GM21737 (cell line): ENCODE data around the gene PCDHGC4.

ENCODE experiments used
- ATAC-seq: cut with Tn5 transposase; IDR thresholded peaks from one replicate; pipeline ENCODE4 v1.9.1; 2021; ENCODE audit warnings: mild to moderate bottlenecking, moderate library complexity; ENCODE audit not compliant: unreplicated experiment

The PCDHGC4 gene

DNA sequence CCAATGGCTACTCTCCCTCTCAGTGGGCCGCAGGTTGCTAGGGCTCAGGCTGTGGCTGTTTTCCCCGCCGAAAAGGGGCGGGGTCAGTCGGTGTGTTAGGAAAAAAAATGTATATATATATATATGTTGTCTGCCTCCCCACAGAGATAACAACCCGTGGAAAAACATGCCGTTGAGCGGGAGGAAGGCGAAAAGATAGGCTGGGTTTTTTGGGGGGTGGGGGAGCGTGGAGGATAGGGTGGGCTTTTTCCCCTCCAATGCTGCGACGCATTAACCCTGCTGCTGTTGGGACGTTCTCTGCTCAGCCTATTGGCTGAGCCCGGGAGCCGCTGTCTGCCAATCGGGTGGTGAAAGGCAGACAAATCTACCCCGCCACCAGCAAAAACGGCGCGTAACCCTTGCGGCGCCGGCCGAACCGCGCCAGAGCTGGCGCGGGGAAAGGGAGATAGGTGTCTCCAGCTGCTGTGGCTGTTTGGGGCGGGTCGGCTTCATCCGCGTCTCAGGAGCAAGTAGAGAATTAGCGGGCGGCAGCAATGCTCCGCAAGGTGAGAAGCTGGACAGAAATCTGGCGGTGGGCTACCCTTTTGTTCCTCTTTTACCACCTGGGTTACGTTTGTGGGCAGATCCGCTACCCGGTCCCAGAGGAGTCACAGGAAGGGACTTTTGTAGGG is at the start of gene PCDHGC4:
Gene PCDHGC4, plus strand, starts transcription at position 390 of the 671 bp plus-strand sequence. Its CDS starts 144 bp downstream, at position 534.
- ATAC-seq: no peak

DNA sequence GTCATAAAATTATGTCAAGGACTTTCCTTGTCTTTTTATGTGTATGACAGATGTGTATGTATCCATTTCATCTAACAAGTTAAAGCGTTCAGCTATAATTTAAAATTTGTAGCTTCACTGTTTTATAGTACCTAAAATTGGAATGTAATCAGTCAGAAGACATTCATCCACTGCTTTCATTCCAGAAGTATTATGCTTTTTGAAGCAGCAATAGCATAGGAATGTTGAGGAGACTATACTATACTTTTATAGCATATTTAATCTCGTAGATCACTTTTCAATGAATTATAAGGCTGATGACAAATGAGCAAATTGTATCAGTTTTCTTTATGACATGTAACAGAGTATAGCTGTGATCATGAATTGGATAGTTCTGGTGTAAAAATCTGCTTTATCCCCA is 47.6 kb upstream of the PCDHGC4 start:
- no peak for ATAC-seq

DNA sequence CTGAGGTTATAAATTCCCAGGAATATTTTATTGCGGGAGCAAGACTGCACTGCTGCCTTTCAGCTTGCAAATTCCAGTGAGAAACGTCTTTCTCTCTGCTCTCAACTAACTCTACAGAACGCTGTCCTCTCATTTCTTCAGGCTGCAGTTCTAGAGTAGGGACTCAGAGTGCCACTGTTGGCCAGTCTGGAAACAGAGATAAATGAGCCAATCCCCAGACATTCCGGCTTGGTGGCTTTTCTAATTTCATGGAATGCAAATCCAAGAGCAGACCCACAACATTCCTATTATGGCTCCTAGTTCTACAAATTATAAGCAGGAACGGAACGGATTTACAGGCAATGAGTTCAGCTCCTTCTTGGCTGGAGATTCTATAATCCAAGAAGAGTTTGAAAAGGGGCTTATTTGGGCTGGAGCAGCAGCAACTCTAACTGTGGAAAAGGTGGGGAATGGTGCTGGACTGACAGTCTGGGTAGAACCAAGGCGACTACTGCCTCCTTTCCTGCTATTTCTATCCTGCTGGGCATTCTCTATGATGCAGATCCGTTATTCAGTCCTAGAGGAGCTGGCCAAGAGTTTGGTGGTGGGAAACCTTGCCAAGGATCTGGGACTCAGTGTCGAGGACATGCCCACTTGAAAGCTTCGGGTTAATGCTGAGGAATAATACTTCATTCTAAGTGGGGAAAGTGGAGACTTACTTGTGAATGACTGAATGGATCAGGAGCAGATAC is 45.3 kb upstream of the PCDHGC4 start:
- no peak for ATAC-seq

DNA sequence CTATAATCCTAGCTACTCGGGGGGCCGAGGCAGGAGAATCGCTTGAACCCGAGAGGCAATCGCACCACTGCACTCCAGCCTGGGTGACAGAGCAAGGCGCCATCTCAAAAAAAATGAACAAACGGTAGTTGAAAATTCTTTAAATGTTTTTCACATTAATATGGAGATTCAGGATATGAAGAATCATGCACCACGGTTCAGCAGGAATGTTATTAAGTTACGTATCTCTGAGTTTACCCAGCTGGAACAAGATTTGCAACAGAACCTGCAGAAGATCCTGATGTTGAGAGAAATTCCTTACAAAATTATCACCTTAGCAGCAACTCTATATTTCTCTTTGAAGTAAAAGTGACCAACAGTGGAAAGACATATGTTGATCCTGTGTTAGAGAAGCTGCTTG is 44.5 kb upstream of the PCDHGC4 start:
- ATAC-seq: no peak

DNA sequence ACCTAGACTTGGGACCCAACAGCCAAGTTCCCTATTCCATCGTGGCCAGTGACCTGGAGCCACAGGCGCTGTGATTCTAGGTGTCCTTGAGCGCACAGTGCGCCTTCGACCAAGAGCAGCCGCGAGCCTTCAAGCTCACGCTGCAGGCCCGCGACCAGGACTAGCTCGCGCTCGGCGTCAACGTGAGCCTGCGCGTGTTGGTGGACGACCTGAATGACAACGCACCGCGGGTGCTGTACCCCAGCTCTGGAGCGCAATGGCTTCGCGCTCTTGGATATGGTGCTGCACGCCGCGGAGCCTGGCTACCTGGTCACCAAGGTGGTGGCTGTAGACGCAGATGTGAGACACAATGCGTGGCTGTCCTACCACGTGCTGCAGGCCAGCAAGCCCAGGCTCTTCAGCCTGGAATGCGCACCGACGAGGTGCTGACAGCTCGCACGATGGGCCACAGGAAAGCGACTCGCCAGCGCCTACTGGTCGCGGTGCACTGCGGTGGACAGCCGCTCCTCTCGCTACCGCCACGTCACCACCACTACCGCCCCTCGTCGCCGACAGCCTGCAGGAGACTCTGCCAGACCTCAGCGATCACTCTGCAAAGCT is 43.2 kb upstream of the PCDHGC4 start:
- ATAC-seq: no peak

DNA sequence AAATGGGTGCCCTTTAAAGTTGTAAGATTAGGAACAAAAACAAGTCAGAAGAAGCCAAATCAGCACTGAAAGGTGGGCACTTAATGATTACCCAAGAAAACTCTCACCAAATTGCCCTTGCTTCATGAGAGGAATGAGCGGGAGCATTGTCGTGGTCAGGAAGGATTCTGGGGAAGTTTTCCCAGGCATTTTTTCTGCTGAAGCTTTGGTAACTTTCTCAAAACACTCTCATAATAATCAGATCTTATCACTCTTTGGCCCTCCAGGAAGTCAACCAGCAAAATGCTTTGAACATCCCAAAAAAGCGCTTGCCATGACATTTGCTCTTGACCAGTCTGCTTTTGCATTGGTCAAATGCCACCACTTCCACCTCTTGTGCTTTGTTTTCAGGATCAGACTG is 19.5 kb upstream of the PCDHGC4 start:
- no peak for ATAC-seq

DNA sequence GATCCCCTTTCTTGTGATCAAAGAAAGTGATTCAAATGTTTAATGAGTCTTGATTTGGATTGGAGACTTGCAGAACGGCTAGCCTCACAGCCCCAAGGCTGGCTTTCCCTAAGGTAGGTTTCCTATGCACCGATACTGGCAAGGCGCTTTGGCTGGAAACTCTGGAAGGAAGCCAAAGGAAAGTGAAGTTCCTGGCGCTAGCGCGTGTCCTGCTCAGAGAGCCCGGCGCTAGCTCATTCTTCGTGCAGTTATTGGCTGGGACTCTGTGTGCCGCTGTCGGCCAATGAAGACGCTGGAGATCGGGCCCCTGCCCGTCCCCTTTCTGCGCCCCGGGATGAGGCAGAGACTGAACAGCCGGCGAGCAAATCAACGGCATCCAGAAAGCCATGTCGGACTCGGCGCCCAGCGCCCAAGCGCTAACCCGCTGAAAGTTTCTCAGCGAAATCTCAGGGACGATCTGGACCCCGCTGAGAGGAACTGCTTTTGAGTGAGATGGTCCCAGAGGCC is 9.2 kb upstream of the PCDHGC4 start, which contains the start of gene PCDHGC3:
Gene PCDHGC3, plus strand, starts transcription at position 342 of the 507 bp plus-strand sequence. Its CDS starts 151 bp downstream, at position 493.
- peak; percentile 98 for ATAC-seq

DNA sequence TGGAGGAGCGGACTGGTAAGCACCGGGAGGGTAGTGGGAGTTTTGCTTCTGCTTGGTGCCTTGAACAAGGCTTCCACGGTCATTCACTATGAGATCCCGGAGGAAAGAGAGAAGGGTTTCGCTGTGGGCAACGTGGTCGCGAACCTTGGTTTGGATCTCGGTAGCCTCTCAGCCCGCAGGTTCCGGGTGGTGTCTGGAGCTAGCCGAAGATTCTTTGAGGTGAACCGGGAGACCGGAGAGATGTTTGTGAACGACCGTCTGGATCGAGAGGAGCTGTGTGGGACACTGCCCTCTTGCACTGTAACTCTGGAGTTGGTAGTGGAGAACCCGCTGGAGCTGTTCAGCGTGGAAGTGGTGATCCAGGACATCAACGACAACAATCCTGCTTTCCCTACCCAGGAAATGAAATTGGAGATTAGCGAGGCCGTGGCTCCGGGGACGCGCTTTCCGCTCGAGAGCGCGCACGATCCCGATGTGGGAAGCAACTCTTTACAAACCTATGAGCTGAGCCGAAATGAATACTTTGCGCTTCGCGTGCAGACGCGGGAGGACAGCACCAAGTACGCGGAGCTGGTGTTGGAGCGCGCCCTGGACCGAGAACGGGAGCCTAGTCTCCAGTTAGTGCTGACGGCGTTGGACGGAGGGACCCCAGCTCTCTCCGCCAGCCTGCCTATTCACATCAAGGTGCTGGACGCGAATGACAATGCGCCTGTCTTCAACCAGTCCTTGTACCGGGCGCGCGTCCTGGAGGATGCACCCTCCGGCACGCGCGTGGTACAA is 8.5 kb upstream of the PCDHGC4 start:
- peak; percentile 14 for ATAC-seq

DNA sequence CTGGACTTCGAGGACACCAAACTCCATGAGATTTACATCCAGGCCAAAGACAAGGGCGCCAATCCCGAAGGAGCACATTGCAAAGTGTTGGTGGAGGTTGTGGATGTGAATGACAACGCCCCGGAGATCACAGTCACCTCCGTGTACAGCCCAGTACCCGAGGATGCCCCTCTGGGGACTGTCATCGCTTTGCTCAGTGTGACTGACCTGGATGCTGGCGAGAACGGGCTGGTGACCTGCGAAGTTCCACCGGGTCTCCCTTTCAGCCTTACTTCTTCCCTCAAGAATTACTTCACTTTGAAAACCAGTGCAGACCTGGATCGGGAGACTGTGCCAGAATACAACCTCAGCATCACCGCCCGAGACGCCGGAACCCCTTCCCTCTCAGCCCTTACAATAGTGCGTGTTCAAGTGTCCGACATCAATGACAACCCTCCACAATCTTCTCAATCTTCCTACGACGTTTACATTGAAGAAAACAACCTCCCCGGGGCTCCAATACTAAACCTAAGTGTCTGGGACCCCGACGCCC is 7.7 kb upstream of the PCDHGC4 start:
- ATAC-seq: no peak

DNA sequence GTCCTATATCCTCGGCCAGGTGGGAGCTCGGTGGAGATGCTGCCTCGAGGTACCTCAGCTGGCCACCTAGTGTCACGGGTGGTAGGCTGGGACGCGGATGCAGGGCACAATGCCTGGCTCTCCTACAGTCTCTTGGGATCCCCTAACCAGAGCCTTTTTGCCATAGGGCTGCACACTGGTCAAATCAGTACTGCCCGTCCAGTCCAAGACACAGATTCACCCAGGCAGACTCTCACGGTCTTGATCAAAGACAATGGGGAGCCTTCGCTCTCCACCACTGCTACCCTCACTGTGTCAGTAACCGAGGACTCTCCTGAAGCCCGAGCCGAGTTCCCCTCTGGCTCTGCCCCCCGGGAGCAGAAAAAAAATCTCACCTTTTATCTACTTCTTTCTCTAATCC is 7.0 kb upstream of the PCDHGC4 start:
- no peak for ATAC-seq

DNA sequence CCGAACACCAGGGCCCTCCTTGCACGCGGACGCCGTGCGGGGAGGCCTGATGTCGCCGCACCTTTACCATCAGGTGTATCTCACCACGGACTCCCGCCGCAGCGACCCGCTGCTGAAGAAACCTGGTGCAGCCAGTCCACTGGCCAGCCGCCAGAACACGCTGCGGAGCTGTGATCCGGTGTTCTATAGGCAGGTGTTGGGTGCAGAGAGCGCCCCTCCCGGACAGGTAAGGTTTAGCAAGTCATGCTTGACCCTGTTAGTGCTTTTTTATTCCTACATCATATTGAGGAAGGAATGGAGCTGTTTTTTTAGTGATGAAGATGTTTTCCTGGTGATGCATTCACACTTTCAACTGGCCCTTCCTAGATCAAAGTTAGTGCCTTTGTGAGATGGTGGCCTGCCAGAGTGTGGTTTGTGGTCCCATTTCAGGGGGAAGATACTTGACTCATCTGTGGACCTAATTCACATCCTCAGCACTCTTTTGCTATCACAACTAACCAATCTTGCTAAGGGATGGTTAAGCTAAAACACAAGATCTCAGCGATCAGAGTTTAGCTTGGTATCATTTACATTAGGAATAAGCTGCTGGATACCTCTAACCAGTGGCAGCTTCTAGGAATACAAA is 6.4 kb upstream of the PCDHGC4 start:
- ATAC-seq: no peak

DNA sequence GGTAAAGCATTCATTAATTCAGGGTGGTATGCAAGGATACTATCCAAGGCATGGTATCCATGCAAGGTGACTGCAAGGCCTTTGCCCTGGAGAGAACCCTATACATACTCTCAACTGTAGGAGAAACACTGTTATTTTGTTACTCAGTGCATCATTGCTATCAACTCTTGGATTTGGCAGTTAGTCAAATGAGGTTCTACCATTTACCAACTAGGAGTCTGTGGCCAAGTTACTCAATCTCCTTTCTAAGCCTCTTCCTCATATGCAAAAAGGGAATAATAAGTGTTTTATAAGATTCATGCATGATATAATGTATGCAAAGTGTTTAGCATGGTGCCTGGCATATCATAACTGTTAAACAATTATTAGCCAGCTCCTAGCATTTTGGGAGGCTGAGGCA is 5.1 kb upstream of the PCDHGC4 start:
- ATAC-seq: no peak

DNA sequence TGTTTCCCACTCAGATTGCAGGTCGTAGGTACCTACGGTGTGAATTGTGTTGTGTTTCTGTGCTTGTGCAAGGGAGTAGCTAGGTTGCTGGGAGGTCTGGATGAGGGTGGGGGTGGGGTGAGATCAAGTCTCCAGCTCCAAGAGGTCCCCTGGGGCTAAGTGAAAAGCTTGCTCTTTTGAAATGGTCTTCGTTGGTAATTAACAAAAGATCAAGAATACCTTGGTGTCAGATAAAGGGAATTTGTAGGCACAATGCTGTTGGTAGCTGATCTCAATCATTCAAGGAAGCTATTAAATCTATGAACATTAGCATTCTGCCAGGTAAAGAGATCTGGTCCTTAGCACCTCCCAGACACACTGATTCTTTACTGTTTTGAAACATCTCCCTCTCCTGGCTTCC is 928 bp upstream of the PCDHGC4 start:
- no peak for ATAC-seq

DNA sequence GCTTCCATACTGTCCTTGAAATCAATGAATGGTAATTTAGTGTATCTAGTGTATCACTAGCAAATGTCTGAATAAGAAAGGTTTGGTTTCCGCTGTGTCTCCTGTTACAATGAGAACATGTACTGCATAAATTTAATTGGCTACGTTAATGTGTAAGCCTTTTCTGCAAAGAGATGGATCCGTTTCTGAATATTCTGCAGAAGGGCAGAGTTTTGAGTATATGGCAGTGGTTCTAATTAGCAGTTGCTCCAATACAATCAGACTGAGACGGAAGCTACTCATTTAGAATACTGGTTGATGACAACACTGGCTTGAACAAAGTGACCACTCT is 555 bp upstream of the PCDHGC4 start:
- ATAC-seq: no peak

DNA sequence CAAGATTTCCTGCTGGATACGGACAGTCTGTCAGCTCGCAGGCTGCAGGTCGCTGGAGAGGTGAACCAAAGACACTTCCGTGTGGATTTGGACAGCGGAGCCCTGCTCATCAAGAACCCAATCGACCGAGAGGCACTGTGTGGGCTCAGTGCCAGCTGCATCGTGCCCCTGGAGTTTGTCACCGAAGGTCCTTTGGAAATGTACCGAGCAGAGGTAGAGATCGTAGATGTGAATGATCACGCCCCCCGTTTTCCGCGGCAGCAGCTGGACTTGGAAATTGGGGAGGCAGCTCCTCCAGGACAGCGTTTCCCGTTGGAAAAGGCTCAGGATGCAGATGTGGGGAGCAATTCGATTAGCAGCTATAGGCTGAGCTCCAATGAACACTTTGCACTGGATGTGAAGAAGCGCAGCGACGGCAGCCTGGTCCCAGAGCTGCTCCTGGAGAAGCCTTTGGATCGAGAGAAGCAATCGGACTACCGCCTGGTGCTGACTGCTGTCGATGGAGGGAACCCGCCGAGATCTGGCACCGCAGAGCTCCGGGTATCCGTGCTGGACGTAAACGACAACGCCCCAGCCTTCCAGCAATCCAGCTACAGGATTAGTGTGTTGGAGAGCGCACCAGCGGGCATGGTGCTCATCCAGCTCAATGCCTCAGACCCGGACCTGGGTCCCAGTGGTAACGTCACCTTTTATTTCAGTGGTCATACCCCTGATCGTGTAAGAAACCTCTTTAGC is 658 bp downstream of the PCDHGC4 start:
- ATAC-seq: no peak

DNA sequence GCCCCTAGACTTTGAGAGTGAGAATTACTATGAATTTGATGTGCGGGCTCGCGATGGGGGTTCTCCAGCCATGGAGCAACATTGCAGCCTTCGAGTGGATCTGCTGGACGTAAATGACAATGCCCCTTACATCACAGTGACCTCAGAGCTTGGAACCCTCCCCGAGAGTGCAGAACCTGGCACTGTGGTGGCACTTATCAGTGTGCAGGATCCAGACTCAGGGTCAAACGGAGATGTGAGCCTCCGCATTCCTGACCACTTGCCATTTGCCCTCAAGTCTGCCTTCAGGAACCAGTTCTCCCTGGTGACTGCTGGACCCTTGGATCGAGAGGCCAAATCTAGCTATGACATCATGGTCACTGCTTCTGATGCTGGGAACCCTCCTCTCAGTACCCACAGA is 1.3 kb downstream of the PCDHGC4 start:
- no peak for ATAC-seq

DNA sequence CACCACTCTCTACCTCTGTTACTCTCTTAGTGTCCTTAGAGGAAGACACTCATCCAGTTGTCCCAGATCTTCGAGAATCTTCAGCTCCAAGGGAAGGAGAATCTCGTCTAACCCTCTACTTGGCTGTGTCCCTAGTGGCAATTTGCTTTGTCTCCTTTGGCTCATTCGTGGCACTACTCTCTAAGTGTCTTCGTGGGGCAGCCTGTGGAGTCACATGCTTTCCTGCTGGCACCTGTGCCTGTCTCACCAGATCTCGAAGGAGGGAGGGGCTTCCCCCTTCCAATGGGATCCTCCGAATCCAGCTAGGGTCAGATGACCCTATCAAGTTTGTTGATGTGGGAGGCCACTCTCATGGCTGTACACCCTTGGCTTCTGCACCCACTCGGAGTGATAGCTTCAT is 2.3 kb downstream of the PCDHGC4 start:
- ATAC-seq: no peak

DNA sequence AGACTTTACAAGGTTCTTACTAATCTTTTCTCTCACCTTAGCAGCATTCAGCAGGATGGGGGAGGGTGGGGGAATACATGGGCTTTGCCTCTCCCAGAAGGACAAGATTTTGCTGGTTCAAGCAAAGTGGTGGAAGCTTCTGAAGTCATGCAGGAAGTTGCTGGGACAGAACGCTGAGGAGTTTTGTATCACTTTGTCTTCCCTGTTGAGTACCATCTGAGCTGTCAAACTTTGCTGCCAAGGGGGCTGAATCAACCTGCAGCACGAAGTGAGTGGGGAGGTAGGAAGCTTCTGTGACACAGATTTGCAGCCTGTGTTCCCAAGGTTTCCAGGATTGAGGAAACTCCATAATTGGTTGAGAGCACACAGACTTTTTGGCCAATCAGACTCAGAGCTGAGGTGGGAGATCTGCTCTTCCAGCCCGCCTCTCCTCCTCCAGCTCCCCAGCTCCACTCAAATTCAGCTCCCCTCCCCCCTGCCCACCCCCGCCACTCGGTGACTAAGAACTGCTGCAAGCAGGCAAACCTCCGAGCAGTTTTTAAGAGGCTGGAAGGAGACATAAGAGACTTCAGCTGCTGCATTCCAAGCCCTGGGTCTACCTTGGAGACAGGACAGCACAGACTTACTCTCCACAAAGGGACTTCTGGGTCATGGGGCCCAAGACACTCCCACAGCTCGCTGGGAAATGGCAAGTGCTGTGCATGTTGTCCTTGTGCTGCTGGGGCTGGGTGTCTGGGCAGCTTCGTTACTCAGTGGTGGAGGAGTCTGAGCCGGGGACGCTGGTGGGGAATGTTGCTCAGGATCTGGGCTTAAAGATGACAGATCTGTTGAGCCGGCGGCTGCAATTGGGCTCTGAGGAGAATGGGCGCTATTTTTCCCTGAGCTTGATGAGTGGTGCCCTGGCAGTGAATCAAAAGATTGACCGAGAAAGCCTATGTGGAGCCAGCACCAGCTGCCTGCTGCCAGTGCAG is 4.0 kb downstream of the PCDHGC4 start, which contains the start of gene PCDHGC5:
Gene PCDHGC5, plus strand, starts transcription at position 491 of the 971 bp plus-strand sequence. Its CDS starts 160 bp downstream, at position 651.
- no peak for ATAC-seq

DNA sequence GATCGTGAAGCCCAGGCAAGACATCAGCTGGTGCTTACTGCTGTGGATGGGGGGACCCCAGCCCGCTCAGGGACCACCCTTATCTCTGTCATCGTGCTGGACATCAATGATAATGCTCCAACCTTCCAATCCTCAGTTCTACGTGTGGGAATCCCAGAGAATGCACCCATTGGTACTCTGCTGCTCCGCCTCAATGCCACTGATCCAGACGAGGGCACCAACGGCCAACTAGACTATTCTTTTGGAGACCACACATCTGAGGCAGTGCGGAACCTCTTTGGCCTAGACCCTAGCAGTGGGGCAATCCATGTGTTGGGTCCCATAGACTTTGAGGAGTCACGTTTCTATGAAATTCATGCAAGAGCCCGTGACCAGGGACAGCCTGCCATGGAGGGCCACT is 5.0 kb downstream of the PCDHGC4 start:
- no peak for ATAC-seq
